GM12874 (cell line): ENCODE data around the gene PLPP4.

ENCODE experiments used
- TF ChIP-seq, protein P1 (sequence below): IDR thresholded peaks from 2 replicates; pipeline ENCODE4 v1.5.1; 2011; ENCODE audit warnings: low read depth, mild to moderate bottlenecking, control low read depth, low read length, moderate library complexity; ENCODE audit not compliant: insufficient read depth

The PLPP4 gene

DNA sequence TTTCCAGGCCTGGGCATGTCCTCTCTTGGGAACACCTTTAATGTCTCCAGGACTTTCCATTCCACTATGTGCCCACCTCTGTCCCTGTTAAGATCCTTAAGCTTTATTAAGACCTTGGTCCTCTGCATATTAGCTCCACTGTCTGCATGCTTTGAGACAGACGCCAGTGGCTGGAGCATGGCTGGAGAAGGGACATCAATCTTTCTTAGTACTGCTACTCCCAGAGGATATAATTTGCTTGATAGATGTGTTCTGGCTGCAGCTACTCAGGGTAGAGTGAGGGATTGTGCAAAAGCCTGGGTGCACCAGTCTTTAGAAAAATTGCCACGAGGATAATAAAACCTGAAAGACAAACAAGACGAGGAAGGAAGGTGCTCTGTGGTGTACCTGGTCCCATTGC, 42.9 kb downstream of the PLPP4 start:
- TF ChIP-seq, protein P1, sequence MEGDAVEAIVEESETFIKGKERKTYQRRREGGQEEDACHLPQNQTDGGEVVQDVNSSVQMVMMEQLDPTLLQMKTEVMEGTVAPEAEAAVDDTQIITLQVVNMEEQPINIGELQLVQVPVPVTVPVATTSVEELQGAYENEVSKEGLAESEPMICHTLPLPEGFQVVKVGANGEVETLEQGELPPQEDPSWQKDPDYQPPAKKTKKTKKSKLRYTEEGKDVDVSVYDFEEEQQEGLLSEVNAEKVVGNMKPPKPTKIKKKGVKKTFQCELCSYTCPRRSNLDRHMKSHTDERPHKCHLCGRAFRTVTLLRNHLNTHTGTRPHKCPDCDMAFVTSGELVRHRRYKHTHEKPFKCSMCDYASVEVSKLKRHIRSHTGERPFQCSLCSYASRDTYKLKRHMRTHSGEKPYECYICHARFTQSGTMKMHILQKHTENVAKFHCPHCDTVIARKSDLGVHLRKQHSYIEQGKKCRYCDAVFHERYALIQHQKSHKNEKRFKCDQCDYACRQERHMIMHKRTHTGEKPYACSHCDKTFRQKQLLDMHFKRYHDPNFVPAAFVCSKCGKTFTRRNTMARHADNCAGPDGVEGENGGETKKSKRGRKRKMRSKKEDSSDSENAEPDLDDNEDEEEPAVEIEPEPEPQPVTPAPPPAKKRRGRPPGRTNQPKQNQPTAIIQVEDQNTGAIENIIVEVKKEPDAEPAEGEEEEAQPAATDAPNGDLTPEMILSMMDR: no peak

DNA sequence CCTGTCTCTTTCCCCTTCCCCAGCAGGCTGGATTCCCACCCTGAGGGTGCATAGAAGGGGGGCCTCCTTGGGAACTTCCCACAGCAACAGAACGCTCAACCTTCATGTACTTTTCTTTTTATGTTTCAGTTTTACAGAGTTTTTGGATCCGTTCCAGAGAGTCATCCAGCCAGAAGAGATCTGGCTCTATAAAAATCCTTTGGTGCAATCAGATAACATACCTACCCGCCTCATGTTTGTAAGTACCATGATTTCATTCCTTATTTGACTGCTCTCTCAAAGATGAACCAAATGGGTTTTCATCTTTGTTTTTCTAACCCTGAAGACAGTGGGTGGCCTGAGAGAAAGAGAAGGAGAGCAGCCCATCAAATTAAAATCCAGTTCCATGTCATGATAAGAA, 46.7 kb downstream of the PLPP4 start:
- TF ChIP-seq, protein P1: no peak

- TF ChIP-seq, protein P1: no peak
Observed at GRCh38 chr10:120505056-120505455, 48.0 kb downstream of the PLPP4 start.

- TF ChIP-seq, protein P1: no peak
Observed at GRCh38 chr10:120505866-120506265, 48.8 kb downstream of the PLPP4 start.

- TF ChIP-seq, protein P1: no peak
Observed at GRCh38 chr10:120506674-120507073, 49.6 kb downstream of the PLPP4 start.

- TF ChIP-seq, protein P1: no peak
Observed at GRCh38 chr10:120507175-120507574, 50.1 kb downstream of the PLPP4 start.

- TF ChIP-seq, protein P1: no peak
Observed at GRCh38 chr10:120507651-120508050, 50.6 kb downstream of the PLPP4 start.

DNA sequence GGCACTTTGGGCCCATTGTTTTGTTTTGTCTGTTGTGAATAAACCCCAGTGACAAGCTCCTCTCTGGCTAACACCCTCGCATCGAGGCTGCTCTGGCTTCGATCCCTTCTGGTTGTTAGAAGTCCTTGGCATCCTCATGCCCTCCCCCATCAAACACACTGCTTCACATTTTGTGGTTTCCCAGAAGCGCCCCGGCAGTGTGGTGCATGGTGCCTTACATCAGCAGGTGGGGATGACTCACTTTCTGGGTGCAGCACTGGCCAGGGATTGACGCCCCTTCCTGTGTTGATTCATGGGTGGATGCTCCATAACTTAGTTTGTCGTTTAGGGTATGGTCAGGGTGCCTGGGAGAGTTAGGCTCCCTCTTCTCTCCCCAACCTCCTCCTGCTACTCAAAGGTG, 51.4 kb downstream of the PLPP4 start:
- TF ChIP-seq, protein P1: no peak
